ENCODE data around the gene TMBIM4. TPM values are rescaled to one million over a fixed set of nuclear protein-coding genes. Genes with fewer than 3 reads are reported as not detected.

Gene TMBIM4
- total RNA-seq, 2 donors from 2014 or later: 107 to 139 TPM

GRCh38 chr12:66119229-66119869, 50.4 kb downstream of the TMBIM4 start:
- Histone ChIP-seq H3K9me3 (no peaks in the 10 kb centered on the region), H3K27me3 (no peaks in the 10 kb centered on the region), H3K4me3 (no peak overlapping the region), H3K4me1 (no peaks in the 10 kb centered on the region), H3K27ac (no peak overlapping the region), H3K36me3 (peaks cover 32% of the 10 kb centered on the region)
- TF ChIP-seq, protein P1, sequence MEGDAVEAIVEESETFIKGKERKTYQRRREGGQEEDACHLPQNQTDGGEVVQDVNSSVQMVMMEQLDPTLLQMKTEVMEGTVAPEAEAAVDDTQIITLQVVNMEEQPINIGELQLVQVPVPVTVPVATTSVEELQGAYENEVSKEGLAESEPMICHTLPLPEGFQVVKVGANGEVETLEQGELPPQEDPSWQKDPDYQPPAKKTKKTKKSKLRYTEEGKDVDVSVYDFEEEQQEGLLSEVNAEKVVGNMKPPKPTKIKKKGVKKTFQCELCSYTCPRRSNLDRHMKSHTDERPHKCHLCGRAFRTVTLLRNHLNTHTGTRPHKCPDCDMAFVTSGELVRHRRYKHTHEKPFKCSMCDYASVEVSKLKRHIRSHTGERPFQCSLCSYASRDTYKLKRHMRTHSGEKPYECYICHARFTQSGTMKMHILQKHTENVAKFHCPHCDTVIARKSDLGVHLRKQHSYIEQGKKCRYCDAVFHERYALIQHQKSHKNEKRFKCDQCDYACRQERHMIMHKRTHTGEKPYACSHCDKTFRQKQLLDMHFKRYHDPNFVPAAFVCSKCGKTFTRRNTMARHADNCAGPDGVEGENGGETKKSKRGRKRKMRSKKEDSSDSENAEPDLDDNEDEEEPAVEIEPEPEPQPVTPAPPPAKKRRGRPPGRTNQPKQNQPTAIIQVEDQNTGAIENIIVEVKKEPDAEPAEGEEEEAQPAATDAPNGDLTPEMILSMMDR (IDR thresholded peaks at IDR 0.05): no peak
- no peak for DNase-seq (ENCODE audit: low spot score)

DNA sequence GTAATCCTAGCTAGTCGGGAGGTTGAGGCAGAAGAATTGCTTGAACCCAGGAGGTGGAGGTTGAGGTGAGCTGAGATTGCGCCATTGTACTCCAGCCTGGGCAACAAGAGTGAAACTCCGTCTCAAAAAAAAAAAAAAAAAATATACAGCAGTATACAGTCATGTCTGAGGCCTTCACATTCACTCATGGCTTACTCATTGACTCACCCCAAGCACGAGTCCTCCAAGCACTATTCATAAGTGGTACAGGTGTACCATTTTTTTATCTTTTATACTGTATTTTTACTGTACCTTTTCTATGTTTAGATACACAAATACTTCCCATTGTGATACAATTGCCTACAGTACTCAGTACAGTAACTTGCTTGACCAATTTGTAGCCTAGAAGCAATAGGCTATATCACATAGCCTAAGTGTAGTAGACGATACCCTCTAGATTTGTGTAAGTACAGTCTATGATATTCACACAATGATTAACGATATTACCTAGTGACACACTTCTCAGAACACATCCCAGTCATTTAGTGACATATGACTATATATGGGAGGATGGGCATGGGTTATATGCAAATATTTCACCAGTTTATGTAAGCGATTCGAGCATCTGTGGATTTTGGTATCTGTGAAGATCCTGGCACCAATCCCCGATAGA, 51.4 kb downstream of the TMBIM4 start:
- Histone ChIP-seq H3K9me3 (no peaks in the 10 kb centered on the region), H3K27ac (no peak overlapping the region), H3K27me3 (no peaks in the 10 kb centered on the region), H3K36me3 (peaks cover 22% of the 10 kb centered on the region), H3K4me3 (no peak overlapping the region), H3K4me1 (no peaks in the 10 kb centered on the region)
- DNase-seq (ENCODE audit: low spot score): no peak
- TF ChIP-seq, protein P1 (IDR thresholded peaks at IDR 0.05): no peak

GRCh38 chr12:66117242-66117641, 52.6 kb downstream of the TMBIM4 start:
- TF ChIP-seq, protein P1 (IDR thresholded peaks at IDR 0.05): no peak
- Histone ChIP-seq H3K36me3 (peaks cover 15% of the 10 kb centered on the region), H3K4me1 (no peaks in the 10 kb centered on the region), H3K27ac (no peak overlapping the region), H3K27me3 (no peaks in the 10 kb centered on the region), H3K9me3 (no peaks in the 10 kb centered on the region), H3K4me3 (no peak overlapping the region)
- no peak for DNase-seq (ENCODE audit: low spot score)

DNA sequence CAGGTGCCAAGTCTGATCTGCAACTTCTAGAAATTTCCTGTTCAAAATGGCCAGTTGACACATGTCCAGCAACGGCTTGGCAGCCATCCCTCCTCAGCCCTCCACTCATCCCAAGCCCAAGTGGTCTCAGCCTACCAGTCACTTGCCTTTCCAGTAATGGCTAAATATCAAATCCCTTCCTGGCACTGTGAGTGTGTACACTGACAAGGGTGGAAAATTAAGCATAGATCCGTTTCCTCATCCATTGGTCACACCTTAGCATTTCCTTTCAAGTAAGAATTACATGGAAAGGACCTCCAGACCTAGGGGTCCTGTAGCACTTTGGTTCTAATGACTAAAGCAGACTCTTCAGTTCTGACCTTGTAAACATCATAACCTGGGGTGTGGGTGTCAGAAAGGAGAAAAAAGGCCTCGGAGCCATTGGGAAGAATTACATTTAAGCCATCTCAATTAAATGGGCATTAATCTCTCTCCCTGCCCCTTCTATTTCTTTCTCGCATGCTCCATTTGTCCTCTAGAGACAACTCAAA, 54.7 kb downstream of the TMBIM4 start:
- TF ChIP-seq, protein P1 (IDR thresholded peaks at IDR 0.05): no peak
- no peaks in the 10 kb centered on the region for H3K4me1 ChIP-seq
- no peak for DNase-seq (ENCODE audit: low spot score)
- no peak overlapping the region for H3K4me3 ChIP-seq
- H3K36me3 ChIP-seq: no peaks in the 10 kb centered on the region
- no peak overlapping the region for H3K27ac ChIP-seq
- no peaks in the 10 kb centered on the region for H3K9me3 ChIP-seq
- no peaks in the 10 kb centered on the region for H3K27me3 ChIP-seq

- no peak overlapping the region for H3K4me3 ChIP-seq
- DNase-seq (ENCODE audit: low spot score): no peak
- H3K9me3 ChIP-seq: no peaks in the 10 kb centered on the region
- no peak overlapping the region for H3K27ac ChIP-seq
- no peaks in the 10 kb centered on the region for H3K4me1 ChIP-seq
- H3K36me3 ChIP-seq: no peaks in the 10 kb centered on the region
- TF ChIP-seq, protein P1 (IDR thresholded peaks at IDR 0.05): no peak
- H3K27me3 ChIP-seq: no peaks in the 10 kb centered on the region
Measured at GRCh38 chr12:66113471-66113870, 56.3 kb downstream of the TMBIM4 start.

Measured in right atrium auricular region (tissue), 2 donors.